ENCODE measurements around the gene FLT3LG. TPM values are rescaled to one million over a fixed set of nuclear protein-coding genes. Genes with fewer than 3 reads are reported as not detected.
A peak's percentile ranks its signal among the peaks of the same experiment; 100 is the strongest.

Gene FLT3LG
- total RNA-seq, 1 experiment from 2014 or later: 0.12 TPM

GRCh38 chr19:49507803-49508494 lies 33.9 kb downstream of the FLT3LG start:
- no peak for DNase-seq (ENCODE audit: extremely low read depth, low read depth)

- DNase-seq (ENCODE audit: extremely low read depth, low read depth): no peak
Observed at GRCh38 chr19:49512970-49513745, 39.1 kb downstream of the FLT3LG start.

GRCh38 chr19:49513746-49514118 lies 39.7 kb downstream of the FLT3LG start:
- no peak for DNase-seq (ENCODE audit: extremely low read depth, low read depth)

GRCh38 chr19:49514151-49514550 lies 40.1 kb downstream of the FLT3LG start:
- no peak for DNase-seq (ENCODE audit: extremely low read depth, low read depth)

GRCh38 chr19:49515767-49516166 lies 41.8 kb downstream of the FLT3LG start:
- DNase-seq (ENCODE audit: extremely low read depth, low read depth): no peak

- DNase-seq (ENCODE audit: extremely low read depth, low read depth): no peak
Observed at GRCh38 chr19:49518033-49518432, 44.0 kb downstream of the FLT3LG start.

GRCh38 chr19:49520705-49521319 lies 46.8 kb downstream of the FLT3LG start:
- DNase-seq (ENCODE audit: extremely low read depth, low read depth): no peak

- DNase-seq (ENCODE audit: extremely low read depth, low read depth): no peak
Observed at GRCh38 chr19:49524812-49525455, 50.9 kb downstream of the FLT3LG start.

- no peak for DNase-seq (ENCODE audit: extremely low read depth, low read depth)
Observed at GRCh38 chr19:49528211-49528771, 54.3 kb downstream of the FLT3LG start.

- DNase-seq (ENCODE audit: extremely low read depth, low read depth): no peak
Observed at GRCh38 chr19:49530708-49531107, 56.7 kb downstream of the FLT3LG start.

GRCh38 chr19:49533551-49534488 lies 59.8 kb downstream of the FLT3LG start:
- peak; percentile 32 for DNase-seq (ENCODE audit: extremely low read depth, low read depth)

- DNase-seq (ENCODE audit: extremely low read depth, low read depth): no peak
Observed at GRCh38 chr19:49534632-49535385, 60.8 kb downstream of the FLT3LG start.

Small RNA genes within 50 kb of the gene (small RNA-seq; reads per million reads assigned to genes)
- gene COX6CP7 (0 to 0.02 reads per million in 2 experiments), gene MIR150 (0 reads per million in 2 experiments), gene SNORD32A (0 reads per million in 2 experiments), gene SNORD33 (0 reads per million in 2 experiments), gene SNORD34 (0 reads per million in 2 experiments), gene SNORD35A (0 reads per million in 2 experiments), gene SNORD35B (0 reads per million in 2 experiments)

Other genes starting within 250 kb of the FLT3LG start
- 0.30 and 0.43 TPM in 2 replicates for gene SLC6A16, start 149.0 kb upstream of the FLT3LG start, total RNA-seq (2014; rRNA removed; shearing (Covaris generic))
- gene CD37, start 138.8 kb upstream of the FLT3LG start, total RNA-seq (2014; rRNA removed; shearing (Covaris generic)): not detected in 2 replicates
- gene TEAD2, start 111.8 kb upstream of the FLT3LG start, total RNA-seq (2014; rRNA removed; shearing (Covaris generic)): 13.7 and 13.8 TPM in 2 replicates
- gene DKKL1, start 110.3 kb upstream of the FLT3LG start, total RNA-seq (2014; rRNA removed; shearing (Covaris generic)): not detected in 2 replicates
- gene KASH5, start 86.0 kb upstream of the FLT3LG start, total RNA-seq (2014; rRNA removed; shearing (Covaris generic)): not detected in 2 replicates
- not detected in 2 replicates for gene PTH2, start 50.8 kb upstream of the FLT3LG start, total RNA-seq (2014; rRNA removed; shearing (Covaris generic))
- not detected in 2 replicates for gene GFY, start 48.8 kb upstream of the FLT3LG start, total RNA-seq (2014; rRNA removed; shearing (Covaris generic))
- gene SLC17A7, start 32.7 kb upstream of the FLT3LG start, total RNA-seq (2014; rRNA removed; shearing (Covaris generic)): 0.17 TPM in 1 of 2 replicates, not detected in the other
- 48.5 and 69.4 TPM in 2 replicates for gene PIH1D1, start 22.4 kb upstream of the FLT3LG start, total RNA-seq (2014; rRNA removed; shearing (Covaris generic))
- gene ALDH16A1, start 21.0 kb upstream of the FLT3LG start, total RNA-seq (2014; rRNA removed; shearing (Covaris generic)): 24.7 and 32.4 TPM in 2 replicates
- gene RPL13A, start 13.4 kb downstream of the FLT3LG start, total RNA-seq (2014; rRNA removed; shearing (Covaris generic)): 3,401 and 3,992 TPM in 2 replicates
- gene RPS11, start 22.2 kb downstream of the FLT3LG start, total RNA-seq (2014; rRNA removed; shearing (Covaris generic)): 2,280 and 2,727 TPM in 2 replicates
- gene FCGRT, start 38.4 kb downstream of the FLT3LG start, total RNA-seq (2014; rRNA removed; shearing (Covaris generic)): 0.77 TPM in 1 of 2 replicates, not detected in the other
- 3.1 and 5.6 TPM in 2 replicates for gene RCN3, start 53.8 kb downstream of the FLT3LG start, total RNA-seq (2014; rRNA removed; shearing (Covaris generic))
- gene NOSIP, start 106.3 kb downstream of the FLT3LG start, total RNA-seq (2014; rRNA removed; shearing (Covaris generic)): 21.8 and 31.8 TPM in 2 replicates
- gene PRRG2, start 107.1 kb downstream of the FLT3LG start, total RNA-seq (2014; rRNA removed; shearing (Covaris generic)): 0.14 TPM in 1 of 2 replicates, not detected in the other
- gene PRR12, start 117.0 kb downstream of the FLT3LG start, total RNA-seq (2014; rRNA removed; shearing (Covaris generic)): 2.1 and 3.0 TPM in 2 replicates
- 17.2 and 19.6 TPM in 2 replicates for gene RRAS, start 165.9 kb downstream of the FLT3LG start, total RNA-seq (2014; rRNA removed; shearing (Covaris generic))
- 8.3 and 12.3 TPM in 2 replicates for gene SCAF1, start 168.0 kb downstream of the FLT3LG start, total RNA-seq (2014; rRNA removed; shearing (Covaris generic))
- 36.5 and 38.0 TPM in 2 replicates for gene IRF3, start 191.6 kb downstream of the FLT3LG start, total RNA-seq (2014; rRNA removed; shearing (Covaris generic))
- 16.4 and 17.5 TPM in 2 replicates for gene BCL2L12, start 191.7 kb downstream of the FLT3LG start, total RNA-seq (2014; rRNA removed; shearing (Covaris generic))
- 228 and 254 TPM in 2 replicates for gene PRMT1, start 203.1 kb downstream of the FLT3LG start, total RNA-seq (2014; rRNA removed; shearing (Covaris generic))
- 3.1 and 3.2 TPM in 2 replicates for gene ADM5, start 215.4 kb downstream of the FLT3LG start, total RNA-seq (2014; rRNA removed; shearing (Covaris generic))
- 1.7 and 2.2 TPM in 2 replicates for gene CPT1C, start 216.9 kb downstream of the FLT3LG start, total RNA-seq (2014; rRNA removed; shearing (Covaris generic))